ENCODE results near the gene OR13J1.
"Not testable (repeated sequence)": the region's sequence is repeated elsewhere in the genome, so short reads cannot be mapped to it uniquely, and the experiment has no call there.

Gene OR13J1

DNA sequence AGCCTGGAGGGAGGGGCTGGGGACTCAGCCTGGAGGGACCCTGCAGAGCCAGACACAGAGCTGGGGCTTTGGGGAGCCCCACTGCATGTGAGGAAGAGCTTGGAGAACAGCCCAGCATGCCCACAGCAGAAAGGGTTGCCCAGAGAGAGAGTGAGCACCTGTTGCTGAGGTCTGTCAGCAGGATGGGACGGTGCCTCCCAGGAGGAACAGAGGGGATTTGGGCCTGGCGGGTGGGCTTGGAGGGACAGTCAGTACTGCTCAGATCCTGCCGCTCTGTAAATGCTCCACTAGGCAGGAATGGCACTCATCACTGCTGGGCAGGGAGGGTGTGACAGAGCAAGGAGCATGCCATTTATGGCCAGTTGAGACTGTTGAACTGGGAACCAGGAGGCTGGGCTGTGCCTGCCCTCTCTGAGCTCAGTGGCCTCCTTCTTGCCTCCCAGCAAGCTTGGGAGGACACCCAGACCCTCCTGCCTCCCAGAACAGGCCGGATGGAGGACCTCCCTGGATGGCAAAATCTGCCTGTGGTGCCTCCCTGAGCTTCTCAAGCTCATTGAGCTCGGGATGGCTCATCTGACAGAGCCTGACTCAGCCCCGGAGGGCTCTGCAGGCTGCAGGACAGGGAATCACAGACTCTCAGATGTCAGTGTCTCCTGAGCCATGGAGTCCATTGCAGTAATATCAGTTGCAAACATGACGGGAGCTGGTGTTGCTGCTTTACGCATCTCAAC, 35.0 kb upstream of the OR13J1 start:
- peak; percentile 79 for DNase-seq

DNA sequence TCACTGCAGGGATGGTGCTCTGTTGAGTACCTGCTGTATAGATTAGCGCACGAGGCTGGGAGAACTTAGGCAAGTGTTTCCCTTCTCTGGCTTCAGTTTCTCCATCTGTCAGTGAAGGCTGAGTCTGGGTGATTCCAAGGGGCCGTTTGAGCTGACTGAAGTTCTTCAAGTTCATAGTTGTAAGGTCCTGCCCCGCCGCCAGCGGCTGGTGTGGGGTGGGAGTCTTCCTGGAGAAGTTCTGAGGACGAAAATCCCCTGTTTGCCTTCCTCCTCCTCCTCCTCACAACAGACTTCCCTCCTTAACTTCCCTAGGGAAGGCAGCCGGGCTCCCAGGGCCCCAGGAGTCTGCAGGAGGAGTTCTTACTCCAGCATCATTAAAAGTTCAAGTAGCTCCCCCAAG, 34.1 kb upstream of the OR13J1 start:
- no peak for DNase-seq

DNA sequence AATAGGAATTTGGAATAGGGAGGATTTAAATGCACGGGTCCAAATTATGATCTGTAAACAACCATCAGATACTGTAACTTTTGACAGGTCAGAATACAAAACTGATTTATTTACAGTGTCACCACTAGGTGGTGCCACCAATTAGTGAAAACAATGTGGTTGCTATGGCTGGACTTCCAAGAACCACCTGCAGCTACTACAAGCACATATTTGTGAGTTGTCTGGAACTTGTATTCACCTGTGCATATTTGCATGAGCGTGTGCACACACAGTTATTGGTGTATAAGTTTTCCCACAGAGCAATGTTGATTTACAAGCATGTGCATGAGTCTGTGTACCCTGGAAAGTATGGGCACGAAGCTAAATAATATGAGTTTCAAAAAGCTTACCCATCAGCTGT, 32.8 kb upstream of the OR13J1 start:
- peak; percentile 55 for DNase-seq

DNA sequence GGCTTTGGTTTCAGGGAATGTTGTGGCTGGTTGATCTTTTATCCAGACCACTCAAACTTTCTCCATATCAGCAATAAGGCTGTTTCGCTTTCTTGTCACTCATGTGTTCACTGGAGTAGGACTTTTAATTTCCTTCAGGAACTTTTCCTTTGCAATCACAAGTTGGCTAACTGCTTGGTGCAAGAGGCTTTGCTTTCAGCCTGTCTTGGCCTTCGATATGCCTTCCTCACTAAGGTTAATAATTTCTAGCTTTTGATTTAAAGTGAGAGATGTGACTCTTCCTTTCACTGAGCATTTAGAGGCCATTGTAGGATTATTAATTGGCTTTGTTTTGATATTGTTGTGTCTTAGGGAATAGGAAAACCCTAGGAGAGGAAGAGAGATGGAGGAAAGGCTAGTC, 28.8 kb upstream of the OR13J1 start:
- DNase-seq: no peak

DNA sequence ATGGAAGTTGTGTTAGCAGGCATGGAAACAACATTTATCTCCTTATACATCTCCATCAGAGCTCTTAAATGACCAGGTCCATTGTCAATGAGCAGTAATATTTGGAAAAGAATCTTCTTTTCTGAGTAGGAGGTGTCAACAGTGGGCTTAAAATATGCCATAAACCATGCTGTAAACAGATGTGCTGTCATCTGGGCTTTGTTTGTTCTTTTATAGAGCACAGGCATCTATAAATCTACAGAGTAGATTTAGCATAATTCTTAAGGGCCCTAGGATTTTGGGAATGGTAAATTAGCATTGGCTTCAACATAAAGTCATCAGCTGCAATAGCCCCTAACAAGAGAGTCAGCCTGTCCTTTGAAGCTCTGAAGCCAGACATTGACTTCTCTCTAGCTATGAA, 28.1 kb upstream of the OR13J1 start:
- DNase-seq: no peak

DNA sequence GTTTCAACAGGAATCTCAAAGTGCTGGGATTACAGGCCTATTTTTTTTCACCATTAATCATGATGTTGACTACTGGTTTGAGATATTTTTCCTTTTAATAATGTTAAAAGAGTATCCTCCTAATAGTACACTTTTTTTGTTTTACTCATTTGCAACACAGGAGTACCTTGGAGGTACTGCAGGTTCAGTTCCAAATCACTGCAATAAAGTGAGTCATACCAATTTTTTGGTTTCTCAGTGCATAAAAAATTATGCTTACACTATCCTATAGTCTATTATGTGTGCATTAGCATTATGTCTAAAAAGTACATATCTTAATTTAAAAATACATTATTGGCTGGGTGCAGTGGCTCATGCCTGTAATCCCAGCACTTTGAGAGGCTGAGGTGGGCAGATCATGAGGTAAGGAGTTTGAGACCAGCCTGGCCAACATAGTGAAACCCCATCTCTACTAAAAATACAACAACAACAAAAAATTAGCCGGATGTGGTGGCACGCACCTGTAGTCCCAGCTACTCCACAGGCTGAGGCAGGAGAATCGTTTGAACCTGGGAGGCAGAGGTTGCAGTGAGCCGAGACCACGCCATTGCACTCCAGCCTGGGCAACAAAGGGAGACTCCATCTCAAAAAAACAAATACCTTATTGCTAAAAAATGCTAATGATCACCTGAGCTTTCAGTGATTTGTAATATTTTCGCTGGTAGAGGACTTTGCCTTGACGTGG, 27.3 kb upstream of the OR13J1 start:
- DNase-seq: not testable (repeated sequence)

DNA sequence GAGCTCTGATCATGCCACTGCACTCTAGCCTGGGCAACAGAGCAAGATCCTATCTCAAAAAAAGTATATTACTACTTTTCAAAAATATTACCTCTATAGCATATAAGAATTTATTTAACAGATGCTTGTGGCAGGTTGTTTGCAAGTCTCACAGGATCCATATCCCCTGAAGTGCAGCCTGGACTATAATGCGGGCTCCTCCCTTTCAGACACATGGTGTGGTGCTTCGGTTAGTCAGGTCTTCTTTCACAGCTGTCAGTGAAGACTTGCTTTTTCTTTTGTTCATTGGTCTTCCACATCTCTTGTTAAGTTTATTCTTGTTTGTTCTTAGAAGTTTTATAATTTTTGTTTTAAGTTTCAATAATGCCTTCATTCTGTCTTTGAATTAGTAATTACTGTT, 26.4 kb upstream of the OR13J1 start:
- DNase-seq: no peak

DNA sequence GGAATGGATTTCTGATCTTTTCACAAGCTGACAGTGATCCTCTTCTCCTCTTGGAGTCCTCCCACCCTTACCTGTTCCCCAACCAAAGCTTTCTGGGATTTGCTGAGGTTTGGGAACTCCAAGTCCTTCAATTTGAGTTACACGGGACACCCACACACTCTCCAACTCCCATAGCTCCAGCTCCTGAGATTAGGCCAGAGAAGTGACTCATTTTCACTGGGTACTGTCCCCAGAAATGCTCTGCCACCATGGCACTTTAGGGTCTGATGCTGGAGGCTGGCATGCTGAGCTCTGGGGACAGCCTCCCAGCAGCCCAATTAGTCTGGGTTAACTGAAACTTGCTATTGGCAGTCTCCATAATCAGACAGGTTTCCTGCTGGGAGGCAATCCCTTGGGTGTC, 21.9 kb upstream of the OR13J1 start:
- DNase-seq: no peak

DNA sequence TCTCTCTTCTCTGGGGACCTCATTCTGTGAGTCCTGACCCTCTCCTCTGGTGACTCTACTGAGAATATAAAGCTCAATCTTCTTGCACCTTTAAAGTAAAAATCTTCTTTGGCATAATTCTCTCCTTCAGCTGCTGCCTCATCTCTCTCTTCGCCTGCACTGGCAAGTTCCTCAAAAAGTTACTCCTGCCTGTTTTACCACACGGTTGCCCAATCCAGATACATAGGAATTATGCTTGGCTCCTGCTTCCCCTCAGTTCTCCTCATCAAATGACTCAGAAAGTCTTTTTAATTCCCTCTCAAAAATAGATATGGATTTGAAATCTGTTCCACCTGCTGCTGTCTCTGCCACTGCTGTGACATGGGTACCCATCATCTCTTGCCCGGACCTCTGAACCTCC, 21.4 kb upstream of the OR13J1 start:
- no peak for DNase-seq

DNA sequence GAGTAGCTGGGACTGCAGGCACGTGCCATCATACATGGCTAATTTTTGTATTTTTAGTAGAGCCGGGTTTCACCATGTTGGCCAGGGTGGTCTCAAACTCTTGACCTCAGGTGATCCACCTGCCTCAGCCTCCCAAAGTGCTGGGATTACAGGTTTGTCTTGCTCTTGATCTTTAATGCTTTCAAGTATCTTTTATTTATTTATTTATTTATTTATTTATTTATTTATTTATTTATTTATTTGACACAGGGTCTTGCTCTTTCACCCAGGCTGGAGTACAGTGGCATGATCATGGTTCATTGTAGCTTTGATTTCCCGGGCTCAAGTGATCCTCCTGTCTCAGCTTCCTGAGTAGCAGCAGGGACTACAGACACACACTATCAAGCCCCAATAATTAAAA, 14.7 kb upstream of the OR13J1 start:
- not testable (repeated sequence) for DNase-seq

DNA sequence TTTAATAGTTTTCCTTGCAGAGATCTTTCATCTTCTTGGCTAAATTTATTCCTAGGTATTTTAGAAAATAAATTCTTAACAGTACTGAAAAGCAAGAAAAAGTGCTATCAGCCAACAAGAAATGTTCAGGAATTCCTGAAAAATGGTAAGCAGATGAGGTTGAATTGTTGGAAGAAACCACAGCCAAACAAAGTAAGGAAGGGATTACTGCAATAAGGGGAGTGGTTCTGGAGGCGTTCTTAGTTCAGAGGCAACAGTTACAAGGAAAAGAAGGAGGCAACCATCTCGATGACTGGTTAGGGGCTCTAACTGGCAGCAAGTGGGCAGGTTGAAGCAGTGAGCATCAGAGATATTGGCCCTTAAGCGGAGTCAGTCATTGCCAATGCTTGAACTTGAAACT, 12.8 kb upstream of the OR13J1 start:
- peak; percentile 8 for DNase-seq

DNA sequence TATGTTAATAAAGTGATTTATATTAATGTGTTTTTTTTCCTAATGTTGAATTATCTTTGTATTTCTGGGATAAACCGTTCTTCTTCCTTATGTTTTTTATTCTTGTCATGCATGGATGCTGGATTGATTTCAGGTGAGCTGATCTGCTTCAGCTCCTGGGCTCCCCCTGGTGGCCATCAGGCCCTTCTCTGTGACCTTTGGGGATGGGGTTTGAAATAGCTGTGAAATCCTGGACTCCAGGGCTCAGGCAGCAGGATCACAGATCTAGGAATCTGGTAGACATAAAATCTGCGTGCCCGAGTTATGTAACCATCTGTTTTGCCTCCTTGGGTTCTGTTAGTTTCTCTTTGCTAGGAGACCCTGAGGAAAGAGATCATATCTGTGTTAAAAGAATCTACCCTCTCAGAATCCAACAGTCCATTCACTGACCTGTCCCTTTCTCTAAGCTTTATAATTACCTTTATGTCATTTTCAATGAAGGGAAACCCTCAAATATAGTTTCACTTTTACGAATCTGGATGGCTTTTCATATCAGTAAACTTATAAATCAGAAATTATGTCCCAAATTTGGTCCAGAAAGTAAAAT, 12.2 kb upstream of the OR13J1 start:
- peak; percentile 65 for DNase-seq

DNA sequence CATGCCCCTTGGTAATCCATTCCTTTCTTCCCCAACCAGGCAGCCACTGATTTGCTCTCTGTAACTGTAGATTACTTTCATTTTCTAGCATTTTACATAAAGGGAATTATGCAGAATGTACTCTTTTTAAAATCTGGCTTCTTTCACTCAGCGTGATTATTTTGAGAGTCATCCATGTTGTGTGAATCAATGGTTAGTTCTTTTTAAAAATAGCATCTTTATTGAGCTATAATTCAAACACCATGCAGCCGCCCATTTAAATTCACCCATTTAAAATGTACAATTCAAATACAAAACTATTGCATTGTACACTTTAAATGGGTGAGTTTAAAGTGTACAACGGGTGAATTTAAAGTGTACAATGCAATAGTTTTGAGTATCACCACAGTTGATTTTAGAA, 2.3 kb upstream of the OR13J1 start:
- DNase-seq: no peak

DNA sequence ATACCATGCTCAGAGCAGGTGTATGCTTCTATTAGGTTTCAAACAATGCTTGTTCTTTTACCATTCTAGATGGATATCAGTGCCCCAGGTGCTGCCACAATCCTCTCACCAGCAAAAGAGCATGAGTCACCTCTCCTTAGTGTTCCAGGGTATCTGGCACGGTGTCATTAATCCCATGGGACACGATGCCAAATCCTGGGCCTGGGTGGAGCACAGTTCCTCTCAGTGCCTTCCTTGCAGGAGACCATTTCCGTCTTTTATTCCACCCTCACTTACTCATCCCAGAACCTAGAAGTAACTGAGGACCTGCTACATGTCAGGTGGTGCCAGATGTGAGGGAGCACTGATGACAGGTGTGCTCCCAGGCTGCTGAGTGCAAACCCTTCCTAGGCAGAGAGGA, 1.3 kb upstream of the OR13J1 start:
- DNase-seq: no peak

DNA sequence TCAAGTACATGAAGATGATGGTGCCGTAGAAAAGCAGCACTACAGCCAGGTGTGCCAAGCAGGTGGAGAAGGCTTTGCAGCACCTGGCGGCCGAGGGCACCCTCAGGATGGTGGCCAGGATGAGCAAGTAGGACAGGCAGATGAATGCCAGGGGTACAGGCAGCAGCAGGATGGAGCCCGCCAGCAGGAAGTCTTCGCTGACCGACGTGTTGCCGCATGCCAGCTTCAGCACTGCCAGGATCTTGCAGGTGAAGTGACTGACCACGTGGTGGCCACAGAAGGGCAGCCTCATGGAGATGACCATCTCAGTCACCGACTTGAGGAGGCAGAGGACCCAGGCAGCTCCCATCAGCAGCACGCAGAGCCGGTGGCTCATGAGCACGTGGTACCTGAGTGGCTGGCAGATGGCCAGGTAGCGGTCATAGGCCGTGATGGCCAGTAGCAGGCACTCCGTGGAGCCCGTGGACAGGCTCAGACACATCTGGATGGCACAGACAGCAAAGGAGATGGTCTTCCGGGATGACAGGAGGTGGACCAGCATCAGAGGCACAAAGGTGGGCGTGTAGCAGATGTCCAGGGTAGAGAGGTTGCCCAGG, 482 bp downstream of the OR13J1 start:
- DNase-seq: no peak

DNA sequence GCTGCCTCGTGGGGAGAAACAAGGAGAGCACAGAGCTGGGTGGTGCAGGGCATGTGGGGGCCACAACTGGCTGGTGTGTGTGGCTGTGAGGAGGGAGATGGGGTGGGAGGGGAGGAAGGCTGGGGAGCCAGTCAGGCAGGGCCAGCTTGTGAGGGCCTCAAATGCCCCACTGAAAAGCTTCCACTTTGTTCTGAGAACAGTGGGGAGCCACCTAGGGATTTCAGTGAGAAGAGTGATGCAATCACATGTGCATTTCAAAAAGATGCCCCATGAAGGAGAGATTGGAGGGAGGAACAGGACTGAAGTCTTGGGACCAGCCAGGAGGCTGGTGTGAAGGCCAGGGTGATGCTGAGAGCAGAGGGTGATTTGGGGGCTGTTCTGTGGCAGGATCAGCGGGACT, 1.3 kb downstream of the OR13J1 start:
- DNase-seq: no peak

DNA sequence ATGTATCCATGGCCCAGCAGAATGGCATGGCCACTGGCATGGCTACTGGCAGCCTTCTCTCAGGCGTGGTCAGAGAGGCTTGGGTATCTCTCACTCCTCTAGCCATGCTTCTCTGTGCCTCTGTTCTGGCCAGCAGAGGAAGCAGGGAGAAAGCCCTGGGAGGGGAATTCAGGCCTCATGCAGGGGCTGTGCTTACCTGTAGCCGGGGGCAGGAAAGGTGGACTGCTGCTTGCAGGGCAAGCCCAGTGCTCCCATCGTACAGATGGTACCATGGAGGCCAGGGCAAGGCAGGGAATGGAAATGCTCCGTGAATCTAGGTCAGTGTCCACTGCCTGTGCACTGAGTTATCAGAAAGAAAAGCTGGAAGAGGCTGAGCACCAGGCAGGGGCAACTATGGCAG, 2.7 kb downstream of the OR13J1 start:
- DNase-seq: no peak

DNA sequence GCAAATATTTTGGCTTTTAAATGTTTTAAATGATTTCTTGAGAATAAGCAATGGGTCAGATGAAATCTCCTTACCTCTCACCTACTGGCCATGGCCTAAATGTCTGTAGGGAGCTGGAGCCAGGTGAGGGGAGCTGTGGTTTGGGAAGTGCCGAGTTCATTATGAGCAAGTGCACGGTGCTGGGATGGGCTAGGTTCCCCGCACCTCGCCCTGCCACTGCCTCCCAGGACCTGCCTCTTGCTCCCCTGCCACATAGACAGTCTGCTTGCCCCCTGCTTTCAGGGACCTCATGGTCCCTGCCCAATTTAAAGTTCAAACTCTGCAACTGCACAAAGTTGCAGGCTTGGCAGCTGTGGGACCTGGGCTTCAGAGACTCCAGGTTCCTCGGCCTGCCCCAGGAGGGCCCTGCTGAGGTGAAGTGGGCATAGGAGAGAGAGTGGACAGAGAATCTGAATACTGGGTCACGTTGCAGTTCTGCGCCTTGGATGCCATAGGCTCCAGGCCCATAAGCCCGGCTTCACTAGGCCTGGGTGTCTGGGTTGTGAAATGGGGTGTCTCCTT, 5.4 kb downstream of the OR13J1 start:
- DNase-seq: no peak

DNA sequence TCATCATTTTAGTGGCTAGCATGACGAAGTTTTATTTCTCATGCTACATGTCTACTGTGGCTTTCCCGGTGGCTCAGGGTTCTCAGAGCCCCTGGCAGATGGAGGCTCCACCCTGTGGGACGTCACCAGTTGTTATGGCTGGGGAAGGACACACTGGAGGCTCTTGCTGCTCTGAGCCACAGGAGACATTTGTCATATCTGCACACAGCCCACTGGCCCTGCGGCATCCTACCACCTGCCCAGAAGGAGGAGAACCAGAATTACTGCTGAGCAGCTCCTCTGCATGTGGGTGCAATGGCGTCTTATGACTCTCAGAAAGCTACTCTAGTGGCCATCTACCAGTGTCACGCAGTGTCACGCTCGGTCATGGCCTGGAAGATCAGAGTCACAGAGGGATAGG, 6.6 kb downstream of the OR13J1 start:
- DNase-seq: no peak

DNA sequence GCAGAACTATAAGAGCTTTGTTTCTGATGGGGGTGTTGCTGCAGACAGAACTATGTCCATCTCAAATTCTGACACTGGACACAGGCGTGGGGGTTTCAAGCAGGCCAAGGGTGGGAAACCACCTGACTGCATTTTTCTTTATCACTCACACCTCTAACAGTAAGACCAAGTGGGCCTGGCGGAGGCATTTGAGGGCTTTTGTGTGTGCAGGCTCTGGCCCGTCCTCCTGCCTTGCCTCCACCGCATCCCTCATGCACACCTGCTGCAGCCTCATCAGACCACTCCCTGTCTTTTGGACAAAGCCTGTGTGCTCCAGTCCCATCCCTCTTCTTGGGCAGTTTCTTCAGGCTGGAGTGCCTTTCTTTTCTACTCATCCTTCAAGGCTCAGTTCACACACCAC, 7.9 kb downstream of the OR13J1 start:
- DNase-seq: no peak

DNA sequence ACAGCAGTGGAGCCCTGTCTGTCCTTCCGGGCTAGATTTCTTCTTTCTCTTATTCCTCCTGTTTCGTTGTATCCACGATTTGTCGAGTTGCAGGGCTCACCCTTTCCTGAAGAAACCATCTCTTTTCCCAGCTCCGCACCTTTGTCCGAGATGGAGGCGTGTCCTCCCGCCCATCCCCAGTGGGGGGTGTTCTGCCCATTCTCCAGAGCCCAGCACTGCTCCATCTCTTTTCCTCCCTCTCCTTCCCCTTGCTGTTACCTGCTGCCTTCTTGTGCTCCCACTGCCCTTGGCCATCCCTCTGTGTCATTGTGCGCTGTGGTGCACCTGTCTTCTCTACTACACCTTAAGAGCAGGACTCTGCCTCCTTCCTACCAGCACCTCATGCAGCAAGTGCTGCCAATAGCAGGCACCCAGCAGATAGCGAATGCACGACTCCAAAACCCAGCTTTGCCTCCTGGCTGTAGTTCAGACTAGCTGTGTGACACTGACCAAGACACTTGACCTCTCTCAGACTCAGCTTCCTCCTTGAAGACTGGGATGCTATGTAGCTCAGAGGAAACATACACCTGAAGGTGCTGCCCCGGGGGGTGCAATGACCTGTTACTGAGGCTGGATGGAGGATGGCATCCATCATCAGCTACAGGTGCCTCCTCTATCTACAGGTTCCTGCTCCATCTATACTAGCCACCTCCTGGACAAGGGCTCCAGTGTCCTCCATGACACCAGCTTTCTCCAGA, 8.9 kb downstream of the OR13J1 start:
- no peak for DNase-seq

DNA sequence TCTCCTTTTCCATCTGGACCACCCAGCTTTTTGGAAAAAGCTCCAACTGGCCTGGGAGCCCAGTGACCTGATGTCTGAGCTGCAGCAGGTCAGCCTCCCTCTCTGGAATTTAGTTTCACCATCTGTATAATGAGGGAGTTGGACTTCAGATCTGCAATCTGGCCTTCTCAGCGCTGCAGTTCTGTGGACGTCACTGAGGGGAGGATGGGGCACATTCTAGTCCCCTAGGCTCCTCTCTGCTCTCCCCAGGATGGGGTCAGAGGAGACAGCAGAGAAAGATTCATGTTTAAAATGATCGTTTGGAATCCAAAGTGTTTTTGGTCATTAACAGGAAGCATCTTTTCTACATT, 10.2 kb downstream of the OR13J1 start:
- no peak for DNase-seq

Data from fibroblast of skin of back (primary cell).